ENCODE results near the gene NCF4.

Gene NCF4

DNA sequence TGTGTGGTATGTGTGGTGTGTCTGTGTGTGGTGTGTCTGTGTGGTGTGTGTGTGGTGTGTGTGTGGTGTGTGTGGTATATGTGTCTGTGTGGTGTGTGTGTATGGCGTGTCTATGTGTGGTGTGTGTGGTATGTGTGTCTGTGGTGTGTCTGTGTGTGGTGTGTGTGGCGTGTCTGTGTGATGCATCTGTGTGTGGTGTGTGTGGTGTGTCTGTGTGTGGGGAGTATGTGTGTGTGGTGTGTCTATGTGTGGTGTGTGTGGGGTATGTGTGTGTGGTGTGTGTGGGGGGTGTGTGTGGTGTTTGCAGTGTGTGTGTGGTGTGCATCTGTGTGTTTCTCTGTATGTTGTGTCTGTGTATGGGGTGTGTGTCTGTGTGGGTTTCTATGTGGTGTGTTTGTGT is 36.2 kb upstream of the NCF4 start:
- ATAC-seq: no peak
- no peak for TF ChIP-seq PPARA (CRISPR knock-in tag; IDR thresholded peaks at IDR 0.05; ENCODE audit: borderline replicate concordance)
- no peak for TF ChIP-seq ZFP3 (CRISPR knock-in tag; IDR thresholded peaks at IDR 0.05)
- TF ChIP-seq ZNF8 (CRISPR knock-in tag; IDR thresholded peaks at IDR 0.05): no peak

DNA sequence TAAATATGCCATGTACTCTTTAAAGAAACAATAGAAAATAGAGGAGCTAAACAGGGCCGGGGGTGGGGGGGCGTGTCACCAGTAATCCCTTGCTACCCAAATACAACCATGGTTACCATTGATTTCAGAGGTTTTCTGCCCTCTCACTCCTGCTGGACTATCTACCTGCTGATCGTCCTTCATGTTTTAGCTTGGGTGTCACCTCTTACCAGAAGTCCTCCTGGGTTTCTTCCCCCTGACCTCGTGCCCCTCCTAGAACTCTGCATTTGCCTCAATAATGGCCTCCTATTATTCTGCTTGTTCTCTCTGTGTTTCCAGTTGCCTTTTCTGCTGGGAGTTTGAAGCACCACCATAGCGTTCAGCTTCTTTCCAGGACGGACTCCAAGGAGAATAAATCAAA is 34.5 kb upstream of the NCF4 start:
- no peak for ATAC-seq
- no peak for TF ChIP-seq ZNF70 (CRISPR knock-in tag; IDR thresholded peaks at IDR 0.05)
- TF ChIP-seq ZC3H10 (CRISPR knock-in tag; IDR thresholded peaks at IDR 0.05): no peak
- TF ChIP-seq ZNF565 (CRISPR knock-in tag; conservative IDR thresholded peaks at IDR 0.05; ENCODE audit: low read depth): no peak
- TF ChIP-seq ESRRG (CRISPR knock-in tag; IDR thresholded peaks at IDR 0.05): no peak
- TF ChIP-seq, protein P1, sequence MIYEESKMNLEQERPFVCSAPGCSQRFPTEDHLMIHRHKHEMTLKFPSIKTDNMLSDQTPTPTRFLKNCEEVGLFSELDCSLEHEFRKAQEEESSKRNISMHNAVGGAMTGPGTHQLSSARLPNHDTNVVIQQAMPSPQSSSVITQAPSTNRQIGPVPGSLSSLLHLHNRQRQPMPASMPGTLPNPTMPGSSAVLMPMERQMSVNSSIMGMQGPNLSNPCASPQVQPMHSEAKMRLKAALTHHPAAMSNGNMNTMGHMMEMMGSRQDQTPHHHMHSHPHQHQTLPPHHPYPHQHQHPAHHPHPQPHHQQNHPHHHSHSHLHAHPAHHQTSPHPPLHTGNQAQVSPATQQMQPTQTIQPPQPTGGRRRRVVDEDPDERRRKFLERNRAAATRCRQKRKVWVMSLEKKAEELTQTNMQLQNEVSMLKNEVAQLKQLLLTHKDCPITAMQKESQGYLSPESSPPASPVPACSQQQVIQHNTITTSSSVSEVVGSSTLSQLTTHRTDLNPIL (CRISPR knock-in tag; IDR thresholded peaks at IDR 0.05; ENCODE audit: low read depth): no peak
- TF ChIP-seq ZFP30 (CRISPR knock-in tag; IDR thresholded peaks at IDR 0.05): no peak
- no peak for TF ChIP-seq RARB (CRISPR knock-in tag; IDR thresholded peaks at IDR 0.05)
- no peak for TF ChIP-seq BACH2 (CRISPR knock-in tag; IDR thresholded peaks at IDR 0.05; ENCODE audit: borderline replicate concordance)
- TF ChIP-seq CSDC2 (CRISPR knock-in tag; IDR thresholded peaks at IDR 0.05): no peak
- TF ChIP-seq OSR1 (CRISPR knock-in tag; IDR thresholded peaks at IDR 0.05): no peak
- TF ChIP-seq, protein P2, sequence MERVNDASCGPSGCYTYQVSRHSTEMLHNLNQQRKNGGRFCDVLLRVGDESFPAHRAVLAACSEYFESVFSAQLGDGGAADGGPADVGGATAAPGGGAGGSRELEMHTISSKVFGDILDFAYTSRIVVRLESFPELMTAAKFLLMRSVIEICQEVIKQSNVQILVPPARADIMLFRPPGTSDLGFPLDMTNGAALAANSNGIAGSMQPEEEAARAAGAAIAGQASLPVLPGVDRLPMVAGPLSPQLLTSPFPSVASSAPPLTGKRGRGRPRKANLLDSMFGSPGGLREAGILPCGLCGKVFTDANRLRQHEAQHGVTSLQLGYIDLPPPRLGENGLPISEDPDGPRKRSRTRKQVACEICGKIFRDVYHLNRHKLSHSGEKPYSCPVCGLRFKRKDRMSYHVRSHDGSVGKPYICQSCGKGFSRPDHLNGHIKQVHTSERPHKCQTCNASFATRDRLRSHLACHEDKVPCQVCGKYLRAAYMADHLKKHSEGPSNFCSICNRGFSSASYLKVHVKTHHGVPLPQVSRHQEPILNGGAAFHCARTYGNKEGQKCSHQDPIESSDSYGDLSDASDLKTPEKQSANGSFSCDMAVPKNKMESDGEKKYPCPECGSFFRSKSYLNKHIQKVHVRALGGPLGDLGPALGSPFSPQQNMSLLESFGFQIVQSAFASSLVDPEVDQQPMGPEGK (CRISPR knock-in tag; IDR thresholded peaks at IDR 0.05; ENCODE audit: borderline replicate concordance): no peak
- TF ChIP-seq, protein P3, sequence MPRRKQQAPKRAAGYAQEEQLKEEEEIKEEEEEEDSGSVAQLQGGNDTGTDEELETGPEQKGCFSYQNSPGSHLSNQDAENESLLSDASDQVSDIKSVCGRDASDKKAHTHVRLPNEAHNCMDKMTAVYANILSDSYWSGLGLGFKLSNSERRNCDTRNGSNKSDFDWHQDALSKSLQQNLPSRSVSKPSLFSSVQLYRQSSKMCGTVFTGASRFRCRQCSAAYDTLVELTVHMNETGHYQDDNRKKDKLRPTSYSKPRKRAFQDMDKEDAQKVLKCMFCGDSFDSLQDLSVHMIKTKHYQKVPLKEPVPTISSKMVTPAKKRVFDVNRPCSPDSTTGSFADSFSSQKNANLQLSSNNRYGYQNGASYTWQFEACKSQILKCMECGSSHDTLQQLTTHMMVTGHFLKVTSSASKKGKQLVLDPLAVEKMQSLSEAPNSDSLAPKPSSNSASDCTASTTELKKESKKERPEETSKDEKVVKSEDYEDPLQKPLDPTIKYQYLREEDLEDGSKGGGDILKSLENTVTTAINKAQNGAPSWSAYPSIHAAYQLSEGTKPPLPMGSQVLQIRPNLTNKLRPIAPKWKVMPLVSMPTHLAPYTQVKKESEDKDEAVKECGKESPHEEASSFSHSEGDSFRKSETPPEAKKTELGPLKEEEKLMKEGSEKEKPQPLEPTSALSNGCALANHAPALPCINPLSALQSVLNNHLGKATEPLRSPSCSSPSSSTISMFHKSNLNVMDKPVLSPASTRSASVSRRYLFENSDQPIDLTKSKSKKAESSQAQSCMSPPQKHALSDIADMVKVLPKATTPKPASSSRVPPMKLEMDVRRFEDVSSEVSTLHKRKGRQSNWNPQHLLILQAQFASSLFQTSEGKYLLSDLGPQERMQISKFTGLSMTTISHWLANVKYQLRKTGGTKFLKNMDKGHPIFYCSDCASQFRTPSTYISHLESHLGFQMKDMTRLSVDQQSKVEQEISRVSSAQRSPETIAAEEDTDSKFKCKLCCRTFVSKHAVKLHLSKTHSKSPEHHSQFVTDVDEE (CRISPR knock-in tag; IDR thresholded peaks at IDR 0.05): no peak
- TF ChIP-seq TCF4 (CRISPR knock-in tag; IDR thresholded peaks at IDR 0.05; ENCODE audit: borderline replicate concordance): no peak
- no peak for TF ChIP-seq ZFP3 (CRISPR knock-in tag; IDR thresholded peaks at IDR 0.05)

DNA sequence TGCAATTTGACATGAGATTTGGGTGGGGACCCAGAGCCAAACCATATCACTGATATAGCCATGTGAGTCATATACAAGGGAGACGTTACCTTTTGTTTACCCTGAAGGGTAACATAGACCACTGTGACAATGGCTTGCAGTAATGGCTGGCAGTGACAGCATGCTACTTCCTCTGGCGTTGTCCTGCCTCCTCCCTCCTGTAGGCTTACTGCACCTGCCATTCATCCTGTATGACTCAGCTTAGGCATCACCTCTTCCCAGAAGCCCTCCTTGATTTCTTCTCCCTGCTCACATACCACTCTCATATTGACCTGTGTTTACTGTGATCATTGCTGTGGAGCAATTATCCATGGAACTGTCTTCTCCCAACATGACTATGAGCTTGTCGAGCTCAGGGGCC is 32.0 kb upstream of the NCF4 start:
- ATAC-seq: no peak

DNA sequence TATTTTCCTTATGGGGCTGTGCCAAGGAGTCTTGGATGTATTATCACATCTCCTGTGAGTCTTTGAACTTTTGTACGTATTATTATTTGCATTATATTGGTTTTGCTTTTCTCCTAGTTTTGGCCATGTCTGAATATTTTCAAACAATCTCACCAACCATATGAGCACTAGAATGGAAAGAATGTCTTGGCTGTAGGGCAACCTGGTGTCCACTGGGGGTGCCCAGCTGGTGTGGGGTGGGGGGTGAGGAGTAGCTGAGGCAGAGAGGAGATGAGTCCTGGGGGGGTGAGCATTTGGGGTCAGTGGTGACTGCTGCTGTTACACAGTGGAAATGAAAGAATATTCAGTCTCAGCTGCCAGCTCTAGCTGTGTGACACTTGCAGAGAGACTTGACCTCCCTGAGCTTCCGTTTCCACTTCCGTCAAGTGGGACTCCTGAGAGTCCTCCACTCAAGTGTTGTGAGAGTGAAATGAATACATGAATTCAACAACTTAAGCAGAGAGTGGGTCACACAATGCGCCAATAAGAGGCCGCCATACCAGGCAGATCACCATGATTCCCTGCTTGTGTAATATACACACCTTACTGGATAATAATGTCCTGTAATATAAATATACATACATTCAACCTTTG is 31.3 kb upstream of the NCF4 start:
- TF ChIP-seq PPARA (CRISPR knock-in tag; IDR thresholded peaks at IDR 0.05; ENCODE audit: borderline replicate concordance): no peak
- no peak for TF ChIP-seq TOX (CRISPR knock-in tag; IDR thresholded peaks at IDR 0.05; ENCODE audit: borderline replicate concordance)
- TF ChIP-seq GLIS3 (CRISPR knock-in tag; IDR thresholded peaks at IDR 0.05): no peak
- TF ChIP-seq, protein P1 (CRISPR knock-in tag; IDR thresholded peaks at IDR 0.05; ENCODE audit: low read depth): no peak
- TF ChIP-seq, protein P2 (CRISPR knock-in tag; IDR thresholded peaks at IDR 0.05; ENCODE audit: borderline replicate concordance): no peak
- no peak for ATAC-seq

More for the DNA sequence above, 32.0 kb upstream of the NCF4 start:
- TF ChIP-seq, protein P4, sequence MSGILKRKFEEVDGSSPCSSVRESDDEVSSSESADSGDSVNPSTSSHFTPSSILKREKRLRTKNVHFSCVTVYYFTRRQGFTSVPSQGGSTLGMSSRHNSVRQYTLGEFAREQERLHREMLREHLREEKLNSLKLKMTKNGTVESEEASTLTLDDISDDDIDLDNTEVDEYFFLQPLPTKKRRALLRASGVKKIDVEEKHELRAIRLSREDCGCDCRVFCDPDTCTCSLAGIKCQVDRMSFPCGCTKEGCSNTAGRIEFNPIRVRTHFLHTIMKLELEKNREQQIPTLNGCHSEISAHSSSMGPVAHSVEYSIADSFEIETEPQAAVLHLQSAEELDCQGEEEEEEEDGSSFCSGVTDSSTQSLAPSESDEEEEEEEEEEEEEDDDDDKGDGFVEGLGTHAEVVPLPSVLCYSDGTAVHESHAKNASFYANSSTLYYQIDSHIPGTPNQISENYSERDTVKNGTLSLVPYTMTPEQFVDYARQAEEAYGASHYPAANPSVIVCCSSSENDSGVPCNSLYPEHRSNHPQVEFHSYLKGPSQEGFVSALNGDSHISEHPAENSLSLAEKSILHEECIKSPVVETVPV (CRISPR knock-in tag; IDR thresholded peaks at IDR 0.05): no peak
- TF ChIP-seq ZNF565 (CRISPR knock-in tag; conservative IDR thresholded peaks at IDR 0.05; ENCODE audit: low read depth): no peak
- no peak for TF ChIP-seq CSDC2 (CRISPR knock-in tag; IDR thresholded peaks at IDR 0.05)
- TF ChIP-seq RARB (CRISPR knock-in tag; IDR thresholded peaks at IDR 0.05): no peak
- TF ChIP-seq, protein P1 (CRISPR knock-in tag; IDR thresholded peaks at IDR 0.05; ENCODE audit: low read depth): no peak
- TF ChIP-seq ARNTL (CRISPR knock-in tag; IDR thresholded peaks at IDR 0.05; ENCODE audit: borderline replicate concordance, low read depth): no peak
